ENCODE data around the gene CST3.

- TF ChIP-seq CTCF (IDR thresholded peaks at IDR 0.05; ENCODE audit: borderline replicate concordance, extremely low read depth, low read length, poor library complexity, severe bottlenecking) (no peak), EZH2 (IDR thresholded peaks at IDR 0.05; ENCODE audit: borderline replicate concordance, low read depth, low read length, severe bottlenecking) (no peak)
Measured at GRCh38 chr20:23666698-23667097, 28.9 kb upstream of the CST3 start.

Measured in DND-41 (cell line).